Measurements from ENCODE around the gene RNF4.

The RNF4 gene

GRCh38 chr4:2437475-2438215, 31.3 kb upstream of the RNF4 start:
- no peak for DNase-seq (ENCODE audit: low read depth in 2 of 2)

- DNase-seq (ENCODE audit: low read depth in 2 of 2): no peak
These were observed 29.8 kb upstream of the RNF4 start for GRCh38 chr4:2438822-2439718.

GRCh38 chr4:2441393-2442174, 27.3 kb upstream of the RNF4 start:
- peak; percentile 31 to 41 for DNase-seq (ENCODE audit: low read depth in 2 of 2)

- no peak for DNase-seq (ENCODE audit: low read depth in 2 of 2)
These were observed 26.5 kb upstream of the RNF4 start for GRCh38 chr4:2442175-2442993.

GRCh38 chr4:2443061-2443730, 25.7 kb upstream of the RNF4 start:
- no peak for DNase-seq (ENCODE audit: low read depth in 2 of 2)

- DNase-seq (ENCODE audit: low read depth in 2 of 2): no peak
These were observed 24.8 kb upstream of the RNF4 start for GRCh38 chr4:2443956-2444740.

GRCh38 chr4:2445130-2445529, 23.8 kb upstream of the RNF4 start:
- no peak for DNase-seq (ENCODE audit: low read depth in 2 of 2)

GRCh38 chr4:2445571-2445970, 23.3 kb upstream of the RNF4 start:
- no peak for DNase-seq (ENCODE audit: low read depth in 2 of 2)

- no peak for DNase-seq (ENCODE audit: low read depth in 2 of 2)
These were observed 22.0 kb upstream of the RNF4 start for GRCh38 chr4:2446656-2447564.

GRCh38 chr4:2448589-2448988, 20.3 kb upstream of the RNF4 start:
- DNase-seq (ENCODE audit: low read depth in 2 of 2): no peak

GRCh38 chr4:2449051-2449450, 19.9 kb upstream of the RNF4 start:
- no peak for DNase-seq (ENCODE audit: low read depth in 2 of 2)

GRCh38 chr4:2449511-2450392, 19.2 kb upstream of the RNF4 start:
- DNase-seq (ENCODE audit: low read depth in 2 of 2): no peak

- no peak for DNase-seq (ENCODE audit: low read depth in 2 of 2)
These were observed 18.4 kb upstream of the RNF4 start for GRCh38 chr4:2450394-2451035.

- DNase-seq (ENCODE audit: low read depth in 2 of 2): no peak
These were observed 17.8 kb upstream of the RNF4 start for GRCh38 chr4:2451036-2451520.

- no peak for DNase-seq (ENCODE audit: low read depth in 2 of 2)
These were observed 16.8 kb upstream of the RNF4 start for GRCh38 chr4:2451821-2452785.
